ENCODE data around the gene ANG.

GRCh38 chr14:20730891-20731290, 42.3 kb downstream of the ANG start:
- TF ChIP-seq POLR2AphosphoS5 (IDR thresholded peaks at IDR 0.05; ENCODE audit: low read depth) (no peak), REST (IDR thresholded peaks at IDR 0.05; ENCODE audit: insufficient replicate concordance, low read depth) (no peak), CTCF (IDR thresholded peaks at IDR 0.05; ENCODE audit: insufficient read depth, low read length) (no peak)
